GM12874 (cell line): ENCODE results near the gene ZMYND12.

Source experiments
- CTCF ChIP-seq: IDR thresholded peaks from 2 replicates; pipeline ENCODE4 v1.5.1; 2011; ENCODE audit warnings: low read depth, mild to moderate bottlenecking, control low read depth, low read length, moderate library complexity; ENCODE audit not compliant: insufficient read depth

Gene ZMYND12

GRCh38 chr1:42422737-42423136 lies 33.1 kb downstream of the ZMYND12 start:
- TF ChIP-seq CTCF = no peak

GRCh38 chr1:42420911-42421585 lies 34.8 kb downstream of the ZMYND12 start:
- TF ChIP-seq CTCF = no peak

- no peak for TF ChIP-seq CTCF
Measured at GRCh38 chr1:42420121-42420520, 35.7 kb downstream of the ZMYND12 start.

GRCh38 chr1:42419126-42419821 lies 36.5 kb downstream of the ZMYND12 start:
- TF ChIP-seq CTCF = no peak

- TF ChIP-seq CTCF = no peak
Measured at GRCh38 chr1:42418516-42418915, 37.3 kb downstream of the ZMYND12 start.

- TF ChIP-seq CTCF = no peak
Measured at GRCh38 chr1:42417166-42417565, 38.7 kb downstream of the ZMYND12 start.

GRCh38 chr1:42414551-42415496 lies 41.0 kb downstream of the ZMYND12 start:
- TF ChIP-seq CTCF = no peak
